ENCODE measurements around the gene TCAP.

TCAP gene

GRCh38 chr17:39629494-39629880, 35.7 kb upstream of the TCAP start:
- no peak for DNase-seq

GRCh38 chr17:39629898-39630297, 35.3 kb upstream of the TCAP start:
- no peak for DNase-seq

- DNase-seq = no peak
Measured at GRCh38 chr17:39631403-39631802, 33.7 kb upstream of the TCAP start.

DNA sequence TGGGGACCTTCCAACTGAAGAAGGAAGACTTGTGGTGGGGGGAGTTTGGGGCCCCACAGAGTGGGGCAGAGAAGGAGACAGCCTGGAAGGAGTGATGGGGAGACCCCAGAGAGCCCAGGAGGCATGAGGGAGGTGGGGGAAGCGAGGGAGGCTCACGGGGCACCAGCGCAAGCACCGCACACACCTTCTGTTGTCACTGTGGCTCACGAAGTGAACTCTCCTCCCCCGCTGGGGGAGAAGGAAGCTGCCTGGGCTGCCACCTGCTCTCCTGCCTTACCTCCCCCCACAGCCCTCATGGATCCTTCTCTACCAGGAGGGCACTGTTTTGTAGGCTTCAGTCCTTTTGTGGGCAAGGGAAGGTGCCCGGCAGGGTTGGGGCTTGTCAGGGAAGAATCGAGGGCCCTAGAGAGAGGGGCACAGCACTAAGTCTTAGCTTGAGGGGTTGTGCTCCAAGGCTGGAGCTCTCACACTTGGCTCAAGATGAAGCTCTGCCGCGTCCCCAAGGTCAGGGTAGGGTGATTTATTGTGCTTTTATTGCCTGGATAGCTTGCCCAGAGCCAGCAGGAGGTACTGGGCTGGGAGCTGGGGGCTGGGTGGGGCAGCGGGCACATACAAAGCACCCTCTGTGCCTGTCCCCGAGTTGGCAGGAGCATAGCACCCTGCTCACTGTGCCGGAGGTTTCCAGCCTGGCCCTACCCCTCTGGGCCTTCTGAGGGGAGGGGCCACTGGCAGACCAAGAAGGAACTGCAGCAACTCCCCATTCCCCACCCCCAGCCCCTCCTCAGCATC, 32.8 kb upstream of the TCAP start:
- DNase-seq = no peak

- DNase-seq = no peak
Measured at GRCh38 chr17:39633570-39634183, 31.5 kb upstream of the TCAP start.

DNA sequence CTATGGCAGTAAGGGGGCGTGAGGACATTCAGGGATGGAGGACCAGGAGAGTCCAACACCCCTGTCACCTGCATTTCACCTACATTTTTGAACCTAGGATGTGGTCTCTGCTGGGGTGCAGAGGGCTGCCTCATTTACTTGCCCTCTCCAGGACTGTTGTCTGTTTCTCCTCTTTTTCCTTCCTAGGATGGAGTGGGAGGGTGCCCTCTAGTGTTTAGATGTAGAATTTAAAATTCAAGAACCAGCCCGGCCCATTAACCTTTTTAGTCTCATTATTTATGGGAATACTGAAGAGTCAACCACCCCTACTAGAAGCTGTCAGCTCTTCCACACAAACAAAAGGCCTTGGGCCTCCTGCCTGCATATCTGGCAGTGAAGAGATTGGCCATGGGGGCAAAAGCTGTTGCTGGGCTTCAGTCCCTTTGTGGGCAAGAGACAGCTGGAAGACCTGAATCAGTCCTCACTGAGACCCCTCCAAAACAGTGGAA, 30.7 kb upstream of the TCAP start:
- peak; percentile 18 for DNase-seq

DNA sequence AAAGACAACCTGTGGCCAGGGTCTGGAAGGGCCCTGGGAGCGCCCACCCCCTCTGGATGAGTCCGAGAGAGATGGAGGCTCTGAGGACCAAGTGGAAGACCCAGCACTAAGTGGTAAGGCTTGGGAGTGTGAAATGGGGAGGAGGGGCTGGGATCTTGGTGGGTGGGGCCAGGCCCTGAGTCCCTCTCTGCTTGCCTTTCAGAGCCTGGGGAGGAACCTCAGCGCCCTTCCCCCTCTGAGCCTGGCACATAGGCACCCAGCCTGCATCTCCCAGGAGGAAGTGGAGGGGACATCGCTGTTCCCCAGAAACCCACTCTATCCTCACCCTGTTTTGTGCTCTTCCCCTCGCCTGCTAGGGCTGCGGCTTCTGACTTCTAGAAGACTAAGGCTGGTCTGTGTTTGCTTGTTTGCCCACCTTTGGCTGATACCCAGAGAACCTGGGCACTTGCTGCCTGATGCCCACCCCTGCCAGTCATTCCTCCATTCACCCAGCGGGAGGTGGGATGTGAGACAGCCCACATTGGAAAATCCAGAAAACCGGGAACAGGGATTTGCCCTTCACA, 29.5 kb upstream of the TCAP start:
- DNase-seq = no peak

- no peak for DNase-seq
Measured at GRCh38 chr17:39636587-39636926, 28.6 kb upstream of the TCAP start.

DNA sequence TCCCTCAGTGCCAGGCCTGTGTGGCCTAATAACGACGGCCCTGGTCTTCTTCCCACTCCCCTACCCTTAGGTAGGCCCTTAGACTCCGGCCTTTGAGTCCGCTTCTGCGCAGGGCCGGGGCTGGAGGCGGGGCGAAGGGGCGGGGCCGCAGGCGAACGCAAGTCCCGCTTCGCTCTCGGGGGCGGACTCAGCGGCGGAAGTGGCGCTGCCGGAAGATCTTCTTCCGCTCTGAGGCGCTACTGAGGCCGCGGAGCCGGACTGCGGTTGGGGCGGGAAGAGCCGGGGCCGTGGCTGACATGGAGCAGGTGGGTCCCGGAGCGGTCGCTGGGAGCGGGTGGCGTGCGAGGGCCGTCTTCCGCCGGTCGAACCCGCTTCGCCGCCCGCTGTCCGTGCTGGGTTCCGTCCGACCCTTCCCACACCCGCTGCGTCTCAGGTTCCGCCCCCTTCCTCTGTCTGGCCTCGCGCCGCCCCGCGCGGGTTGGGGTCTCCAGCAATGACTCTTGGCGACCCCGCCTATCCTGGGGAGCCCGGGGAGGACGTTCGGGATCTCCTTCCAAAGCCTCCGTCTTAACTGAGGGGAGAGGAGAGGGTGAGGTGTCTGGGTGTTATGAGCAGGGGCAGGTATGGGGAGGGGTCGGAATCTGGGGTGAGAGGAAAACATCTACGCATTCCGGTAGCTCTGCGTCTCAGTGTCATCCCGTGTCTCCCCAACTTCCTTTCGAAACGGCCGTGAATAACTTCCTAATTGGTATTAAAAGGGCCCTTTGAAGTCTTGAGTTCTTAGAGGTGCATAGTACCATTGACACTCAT, 28.0 kb upstream of the TCAP start, which contains the start of gene STARD3:
Gene STARD3 (plus strand): TSS at position 218 of the 810 bp plus-strand sequence. CDS start 16,388 bp downstream, outside the sequence.
- peak; percentile 48 for DNase-seq

- DNase-seq = no peak
Measured at GRCh38 chr17:39638317-39638716, 26.8 kb upstream of the TCAP start.

DNA sequence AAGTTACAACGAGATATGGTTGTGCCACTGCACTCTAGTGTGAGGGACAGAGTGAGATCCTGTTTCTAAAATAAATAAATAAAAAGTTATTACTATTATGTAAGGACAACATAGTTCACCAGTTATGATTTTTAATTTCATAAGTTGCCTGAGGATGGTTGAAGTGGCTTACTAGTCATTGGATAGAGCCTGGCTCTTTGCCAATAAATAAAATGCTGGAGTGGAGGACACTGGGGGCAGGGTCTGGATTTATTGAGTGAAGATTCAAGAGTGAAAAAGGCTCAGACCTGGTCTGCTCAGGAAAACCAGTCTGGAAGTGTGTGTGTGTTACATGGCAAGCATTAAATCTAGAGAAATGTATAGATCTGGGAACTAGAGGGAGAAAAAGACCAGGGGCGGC, 26.1 kb upstream of the TCAP start:
- no peak for DNase-seq

GRCh38 chr17:39639566-39640458, 25.3 kb upstream of the TCAP start:
- no peak for DNase-seq

- no peak for DNase-seq
Measured at GRCh38 chr17:39640591-39641031, 24.5 kb upstream of the TCAP start.

GRCh38 chr17:39641097-39641496, 24.1 kb upstream of the TCAP start:
- no peak for DNase-seq

DNA sequence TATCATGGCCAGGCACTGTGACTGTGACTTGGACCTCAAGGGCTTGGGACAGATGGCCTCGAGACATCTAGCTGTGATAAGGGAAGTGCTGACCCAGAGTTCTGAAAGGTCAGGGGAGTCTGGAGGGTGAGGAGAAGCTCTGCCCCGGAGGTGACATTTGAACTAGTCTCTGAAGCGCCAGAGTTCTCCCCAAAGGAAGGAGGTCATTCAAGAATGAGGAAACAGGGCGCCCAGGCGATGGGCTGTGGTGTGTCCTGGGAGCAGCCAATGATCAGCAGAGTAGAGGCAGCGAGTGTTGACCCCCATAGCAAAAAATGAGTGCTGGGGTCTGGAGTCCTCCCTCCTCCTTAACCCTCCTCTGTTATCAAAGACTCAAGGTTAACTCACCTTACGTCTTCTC, 23.3 kb upstream of the TCAP start:
- DNase-seq = no peak

DNA sequence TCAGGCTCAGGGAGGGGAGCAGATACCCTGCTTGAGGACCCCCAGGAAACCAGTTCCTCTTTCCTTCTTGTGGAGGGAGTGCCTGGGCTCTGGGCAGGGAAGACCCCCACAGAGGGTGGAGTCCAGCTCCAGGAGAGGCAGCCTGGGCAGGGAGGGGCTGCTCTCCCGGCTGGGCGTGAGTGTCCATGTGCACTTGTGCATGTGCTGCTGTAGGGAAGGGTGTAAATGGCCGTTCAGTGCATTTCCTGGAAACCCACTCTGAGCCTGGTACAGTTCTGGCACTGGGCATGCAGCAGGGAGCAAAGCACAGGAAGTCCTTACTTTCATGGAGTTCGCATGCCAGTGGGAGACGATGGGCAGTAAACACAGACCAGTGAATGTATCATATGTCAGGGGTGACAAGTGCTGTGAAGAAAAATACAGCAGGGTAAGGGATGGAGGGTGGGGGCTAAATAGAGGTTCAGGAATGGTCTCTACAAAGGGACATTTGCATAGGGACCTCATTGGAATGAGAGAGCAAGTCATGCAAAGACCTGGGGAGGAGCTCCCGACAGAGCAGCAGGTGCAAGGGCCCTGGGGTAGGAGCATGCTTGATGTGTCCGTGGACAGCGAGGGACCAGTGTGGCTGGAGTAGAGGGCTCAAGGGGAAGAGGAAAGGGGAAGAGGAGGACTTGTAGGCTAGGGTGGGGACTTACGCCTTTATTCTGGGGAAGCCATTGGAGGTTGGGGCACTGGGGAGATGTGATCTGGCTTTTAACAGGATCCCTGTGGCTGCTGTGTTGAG, 22.7 kb upstream of the TCAP start:
- no peak for DNase-seq

DNA sequence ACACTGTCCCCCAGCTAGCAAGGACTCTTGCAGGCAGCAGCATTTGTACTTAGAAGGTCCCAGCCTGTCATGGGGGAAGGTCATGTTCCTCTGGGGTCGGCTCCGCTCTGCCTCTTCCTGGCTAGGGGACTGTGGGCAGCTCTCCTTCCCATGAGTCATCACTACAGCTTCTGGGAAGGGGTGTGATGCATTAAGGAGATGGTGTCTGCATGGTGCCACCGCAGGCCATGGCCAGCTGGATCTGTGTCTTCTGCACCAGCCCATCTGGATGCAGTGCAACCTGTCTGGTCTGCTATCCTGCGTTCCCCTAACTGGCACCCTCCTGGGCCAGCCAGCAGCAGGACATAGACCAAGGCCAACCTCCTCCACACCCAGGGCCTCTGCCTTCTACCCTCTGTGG, 21.9 kb upstream of the TCAP start:
- no peak for DNase-seq

DNA sequence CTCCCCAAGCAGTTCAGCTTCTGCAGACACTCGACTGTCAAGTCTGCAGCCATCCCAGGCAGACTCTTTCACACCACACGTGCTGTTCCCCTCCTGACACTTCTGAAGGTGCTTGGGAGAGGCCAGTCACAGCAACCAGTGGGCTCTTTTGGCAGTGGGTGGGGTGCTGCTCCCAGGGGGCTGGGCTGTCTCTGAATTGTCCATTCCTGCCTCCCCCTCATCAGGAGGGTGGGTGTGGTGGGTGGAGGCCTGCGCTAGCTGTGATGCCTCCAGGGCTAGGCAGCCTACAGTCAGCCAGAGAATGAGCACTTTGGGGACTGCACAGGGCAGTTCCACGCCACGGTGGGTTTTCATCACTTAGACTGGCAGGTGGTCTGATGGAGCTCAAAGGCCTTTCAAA, 17.9 kb upstream of the TCAP start:
- DNase-seq = no peak

- no peak for DNase-seq
Measured at GRCh38 chr17:39648616-39649366, 16.4 kb upstream of the TCAP start.

DNA sequence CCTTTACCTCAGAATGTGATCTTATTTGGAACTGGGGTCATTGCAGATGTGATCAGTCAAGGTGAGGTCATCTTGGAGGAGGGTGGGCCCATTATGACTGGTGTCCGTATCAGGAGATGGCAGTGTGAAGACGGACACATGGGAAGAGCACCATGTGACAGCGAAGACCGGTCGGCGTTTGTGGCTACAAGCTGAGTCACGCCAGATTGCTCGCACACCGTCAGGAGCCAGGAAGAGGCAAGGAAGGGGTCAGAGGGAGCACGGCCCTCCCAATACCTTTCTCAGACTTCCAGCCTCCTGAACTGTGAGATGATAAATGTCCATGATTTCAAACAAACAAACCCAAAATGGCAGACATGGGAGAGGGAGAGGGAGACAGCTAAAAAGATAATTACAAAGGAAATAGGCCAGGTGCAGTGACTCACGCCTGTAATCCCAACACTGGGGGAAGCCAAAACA, 15.0 kb upstream of the TCAP start:
- DNase-seq = no peak

Measured in NCI-H748 treated with DMSO at 0.1 percent for 48 hours (cell line).